Stimulated activated naive CD8-positive, alpha-beta T cell treated with anti-CD3 and anti-CD28 coated beads, Interleukin-15, Interleukin-2, amounts not matched to agents 100 U/mL and 50 U/mL, for 24 hours (primary cell): ENCODE measurements around the gene PTPRN2.

ENCODE experiments used
- ATAC-seq: fragments of 150-1000 bp; cut with Tn5 transposase; one replicate; pipeline ENCODE4 v1.10.0; 2021
- DNase-seq: peaks from one replicate; pipeline ENCODE4 v3.0.0; 2021

The PTPRN2 gene

DNA sequence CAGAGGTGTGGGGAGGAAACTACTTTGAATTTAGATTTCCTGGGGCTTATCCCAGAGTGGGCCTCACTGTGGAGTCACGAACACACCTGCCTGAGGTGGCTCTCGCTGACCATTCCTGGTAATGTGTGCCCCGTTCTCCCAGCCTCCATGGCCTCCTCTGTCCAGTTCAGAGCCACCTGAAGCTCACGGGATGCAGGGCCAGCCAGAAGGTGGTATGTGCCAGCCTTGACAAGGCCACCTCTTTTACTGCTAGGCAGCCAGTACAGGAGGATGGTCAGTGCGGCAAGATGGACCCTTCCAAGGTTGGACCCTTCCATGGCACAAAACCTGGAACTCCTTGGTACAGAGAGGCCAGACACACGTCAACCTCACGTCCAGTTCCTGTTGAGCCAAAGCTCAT lies 1040.5 kb downstream of the PTPRN2 start:
- no peak for ATAC-seq
- no peak for DNase-seq

DNA sequence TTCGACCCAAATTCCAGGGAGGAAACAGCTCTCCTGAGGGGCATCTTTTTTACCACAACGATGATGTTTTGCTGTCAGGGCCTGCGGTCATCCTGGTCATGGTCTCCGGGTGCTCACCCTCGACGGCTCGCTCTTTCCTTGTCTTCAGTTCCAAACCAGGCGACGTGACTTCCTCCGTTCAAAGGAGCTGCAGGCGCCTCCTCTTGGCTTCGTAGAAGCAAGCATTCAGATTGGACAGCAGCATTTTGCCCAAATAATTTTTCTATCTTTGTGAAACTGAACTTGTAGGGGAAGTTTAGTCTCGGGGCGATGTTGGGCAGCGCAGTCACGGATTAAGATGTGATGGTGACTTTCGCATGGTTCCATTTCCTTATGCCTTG lies 1042.0 kb downstream of the PTPRN2 start:
- ATAC-seq (no peak), DNase-seq (no peak)

DNA sequence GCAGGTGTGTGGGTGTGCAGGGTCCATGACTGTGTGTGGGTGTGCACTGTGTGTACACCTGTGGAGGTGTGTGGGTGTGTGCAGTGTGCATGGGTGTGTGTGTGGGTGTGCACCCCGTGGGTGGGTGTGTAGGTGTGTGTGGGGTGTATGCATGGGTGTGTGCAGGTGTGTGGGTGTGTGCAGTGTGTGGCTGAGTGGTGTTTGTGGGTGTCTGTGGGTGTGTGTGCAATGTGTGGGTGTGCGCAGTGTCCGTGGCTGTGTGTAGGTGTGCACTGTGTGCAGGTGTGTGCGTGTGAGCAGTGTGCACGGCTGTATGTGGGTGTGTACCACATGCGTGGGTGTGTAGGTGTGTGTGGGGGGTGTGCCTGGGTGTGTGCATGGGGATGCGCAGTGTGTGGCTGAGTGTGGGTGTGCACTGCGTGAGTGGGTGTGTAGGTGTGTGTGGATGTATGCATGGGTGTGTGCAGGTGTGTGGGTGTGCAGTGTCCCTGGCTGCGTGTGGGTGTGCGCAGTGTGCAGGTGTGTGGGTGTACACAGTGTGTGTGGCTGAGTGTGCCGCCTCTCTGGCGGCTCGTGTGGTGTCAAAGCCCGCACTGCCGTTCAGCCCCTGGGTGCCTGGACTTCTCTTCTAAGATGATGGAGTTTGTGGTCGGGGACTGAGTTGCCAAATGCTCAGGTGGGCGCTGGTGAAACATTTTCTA lies 1042.5 kb downstream of the PTPRN2 start:
- peak; percentile 16 for ATAC-seq
- DNase-seq = no peak

GRCh38 chr7:157544226-157544625 lies 1043.4 kb downstream of the PTPRN2 start:
- DNase-seq (no peak), ATAC-seq (no peak)

- DNase-seq = no peak
- no peak for ATAC-seq
These were observed 1043.8 kb downstream of the PTPRN2 start for GRCh38 chr7:157543791-157544190.

DNA sequence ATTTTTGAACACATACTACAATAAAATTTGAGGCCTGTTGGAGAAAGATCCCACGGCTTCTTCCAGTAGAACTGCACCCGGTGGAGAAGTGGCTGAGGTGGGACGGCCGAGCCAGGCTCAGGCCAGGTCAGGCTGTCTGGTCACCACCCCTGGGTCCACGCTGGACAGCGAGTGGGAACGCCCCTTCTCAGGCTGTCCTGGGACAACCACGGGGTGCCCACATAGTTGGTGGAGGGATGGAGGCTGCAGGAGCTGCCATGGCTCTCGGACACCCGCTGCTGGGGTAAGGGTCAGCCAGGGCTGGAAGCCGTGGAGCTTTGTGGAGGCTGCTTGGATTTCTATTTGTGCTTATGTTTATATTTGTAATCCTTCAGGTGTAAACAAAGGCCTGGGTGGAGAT lies 1044.3 kb downstream of the PTPRN2 start:
- DNase-seq (no peak), ATAC-seq (no peak)

DNA sequence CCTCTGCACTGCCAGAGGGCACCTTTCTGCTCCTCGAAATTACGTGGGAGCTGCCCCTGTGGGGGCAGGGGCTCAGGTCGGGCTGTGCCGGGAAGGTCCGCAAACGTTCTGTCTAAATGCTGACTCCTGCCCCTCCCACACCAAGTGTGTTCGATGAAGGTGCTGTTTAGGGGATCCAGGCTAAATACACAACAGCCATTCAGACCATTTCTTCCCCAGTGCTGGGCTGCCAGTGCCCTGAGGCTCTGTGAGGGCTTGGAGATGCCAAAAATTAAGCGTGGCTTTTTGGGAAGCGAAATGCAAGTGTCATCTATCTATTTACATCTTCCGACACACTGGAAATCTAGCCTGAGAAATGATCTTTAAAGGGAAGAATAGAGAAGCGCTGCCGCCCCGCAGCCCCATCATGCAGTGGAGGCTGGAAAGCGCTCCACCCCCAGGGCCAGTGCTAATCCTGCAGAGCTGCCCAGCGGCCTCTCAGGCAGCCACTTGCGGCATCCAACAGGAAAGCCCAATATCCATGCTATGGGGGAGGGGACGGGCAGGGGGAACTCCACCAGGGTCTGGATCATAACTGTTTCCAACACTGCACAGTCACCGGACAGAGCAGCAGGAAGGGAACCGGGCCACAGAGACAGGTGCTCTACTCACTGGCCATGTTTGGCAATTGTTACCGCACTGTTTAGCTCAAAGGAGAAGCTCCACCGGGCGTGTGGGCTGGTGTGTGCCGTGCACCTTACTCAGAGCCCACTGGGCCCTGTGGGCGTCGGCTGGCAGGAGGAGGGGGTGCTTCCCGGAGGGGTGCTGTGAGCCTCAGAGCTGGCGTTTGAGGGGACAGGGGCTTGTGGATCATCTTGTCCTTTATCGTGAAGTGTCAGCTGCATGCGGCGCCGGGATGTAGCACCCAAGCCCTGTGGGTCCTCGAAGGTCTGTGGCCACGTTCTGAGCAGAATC lies 1045.3 kb downstream of the PTPRN2 start:
- no peak for DNase-seq
- ATAC-seq = no peak

GRCh38 chr7:157541295-157542067 lies 1046.1 kb downstream of the PTPRN2 start:
- DNase-seq (no peak), ATAC-seq (no peak)

DNA sequence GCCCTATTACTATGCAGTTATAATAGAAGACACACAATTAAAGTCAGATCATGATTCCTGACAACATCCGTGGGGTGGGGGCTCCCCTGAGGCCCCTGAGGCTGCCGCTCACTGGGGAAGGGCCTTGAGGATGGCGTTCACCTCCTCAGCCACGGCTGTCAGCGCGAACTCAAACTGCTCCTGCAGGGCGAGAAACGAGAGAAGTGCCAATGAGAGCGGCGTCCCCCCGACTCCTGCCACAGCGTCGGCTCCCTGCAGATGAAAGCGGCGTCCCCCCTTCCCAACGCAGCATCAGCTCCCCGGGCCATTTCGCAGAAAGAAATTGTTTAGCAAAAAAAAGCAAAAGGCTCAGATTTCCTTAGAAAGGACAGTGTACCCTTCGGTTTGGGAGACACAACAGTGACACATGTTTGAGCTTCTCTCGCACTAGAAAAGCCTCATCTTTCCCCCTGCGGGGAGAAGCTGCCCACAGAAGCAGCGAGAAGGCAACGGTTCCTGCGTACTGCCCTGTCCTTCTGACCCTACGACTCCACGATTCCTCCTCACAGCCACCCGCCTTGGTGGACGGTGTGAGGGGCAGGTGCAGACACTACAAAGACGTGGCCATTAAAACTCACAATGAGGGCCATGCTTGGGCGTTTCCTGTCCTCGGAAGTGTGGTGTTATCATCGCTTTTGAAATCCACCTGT lies 1046.9 kb downstream of the PTPRN2 start:
- DNase-seq (no peak), ATAC-seq (no peak)

GRCh38 chr7:157540020-157540419 lies 1047.6 kb downstream of the PTPRN2 start:
- no peak for DNase-seq
- ATAC-seq = no peak

DNA sequence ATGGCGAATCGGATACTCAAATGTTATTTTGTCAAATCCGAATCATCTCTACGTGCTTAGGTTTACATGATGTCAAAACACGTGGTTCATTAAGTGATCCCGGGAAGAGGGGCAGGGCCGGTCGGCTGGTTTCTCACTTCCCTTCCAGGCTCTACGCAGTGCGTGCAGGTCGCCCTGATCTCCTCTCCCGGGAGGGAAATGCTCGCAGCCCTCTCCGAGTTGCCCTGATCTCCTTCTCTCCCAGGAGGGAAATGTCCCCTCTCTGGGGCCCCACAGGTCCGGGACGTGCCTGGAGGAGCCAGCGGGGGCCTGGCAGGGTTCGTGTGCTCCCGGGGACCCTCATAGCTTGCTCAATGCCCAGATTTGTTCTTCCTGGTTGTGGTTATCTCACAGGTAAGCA lies 1048.1 kb downstream of the PTPRN2 start:
- no peak for DNase-seq

DNA sequence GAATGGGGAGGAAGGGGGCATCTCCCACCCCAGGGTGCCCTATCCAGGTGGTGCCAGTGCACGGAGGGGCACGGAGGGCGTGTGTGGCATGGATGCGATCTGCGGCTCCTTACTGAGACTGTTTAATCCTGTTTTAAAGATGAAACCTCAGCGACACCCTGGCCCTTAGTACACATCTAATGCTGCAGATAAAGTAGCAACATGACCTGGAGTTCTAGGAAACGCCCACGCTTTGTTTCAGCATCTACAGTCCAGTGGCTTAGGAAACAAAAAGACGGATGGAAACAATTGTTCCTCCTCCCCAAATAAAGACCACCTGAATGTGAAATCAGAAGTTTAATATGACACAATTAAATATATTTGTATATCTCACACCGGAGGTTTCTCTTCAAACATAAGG lies 1048.9 kb downstream of the PTPRN2 start:
- ATAC-seq = no peak

More for the DNA sequence above, 1048.1 kb downstream of the PTPRN2 start:
- ATAC-seq = no peak

DNA sequence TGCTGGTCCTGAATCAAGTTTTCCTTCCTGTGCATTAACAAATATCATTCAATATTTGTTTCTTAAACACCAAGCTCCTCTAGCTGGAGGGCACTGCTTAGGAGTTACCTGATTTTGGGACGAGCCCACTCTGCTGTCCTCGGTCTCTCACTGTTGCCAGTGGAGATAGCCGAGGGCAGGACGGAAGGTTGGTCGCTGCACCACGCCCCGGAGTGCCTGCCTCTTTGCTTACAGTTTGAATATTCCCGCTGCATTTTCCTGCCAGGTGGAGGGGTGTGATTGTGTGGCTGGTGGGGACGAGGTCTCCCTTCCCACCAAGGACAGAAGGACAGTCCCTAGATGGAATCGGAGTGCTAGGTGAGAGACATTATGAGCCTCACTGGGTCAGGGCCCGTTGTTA lies 1049.3 kb downstream of the PTPRN2 start:
- no peak for ATAC-seq

More for the DNA sequence above, 1048.9 kb downstream of the PTPRN2 start:
- DNase-seq = no peak

DNA sequence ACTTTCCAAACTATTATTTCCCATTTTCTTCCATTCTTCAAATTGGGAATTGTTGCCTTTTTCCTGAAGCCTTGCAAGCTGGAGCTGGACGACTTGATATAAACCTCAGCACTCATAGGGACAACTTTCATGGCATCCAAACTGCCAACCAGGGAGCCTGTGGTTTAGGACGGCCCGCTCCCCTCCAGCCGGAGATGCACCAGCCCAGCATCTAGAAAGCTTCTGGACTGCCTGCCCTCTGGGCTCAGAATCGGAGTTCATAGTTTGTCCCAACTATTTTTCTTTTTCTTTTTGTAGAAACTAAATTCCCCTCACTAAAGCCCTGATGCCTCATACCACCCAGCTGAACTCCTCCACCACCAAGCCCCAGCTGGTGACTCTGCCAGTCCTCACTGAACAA lies 1050.6 kb downstream of the PTPRN2 start:
- no peak for DNase-seq
- no peak for ATAC-seq

More for the DNA sequence above, 1049.3 kb downstream of the PTPRN2 start:
- DNase-seq = no peak

DNA sequence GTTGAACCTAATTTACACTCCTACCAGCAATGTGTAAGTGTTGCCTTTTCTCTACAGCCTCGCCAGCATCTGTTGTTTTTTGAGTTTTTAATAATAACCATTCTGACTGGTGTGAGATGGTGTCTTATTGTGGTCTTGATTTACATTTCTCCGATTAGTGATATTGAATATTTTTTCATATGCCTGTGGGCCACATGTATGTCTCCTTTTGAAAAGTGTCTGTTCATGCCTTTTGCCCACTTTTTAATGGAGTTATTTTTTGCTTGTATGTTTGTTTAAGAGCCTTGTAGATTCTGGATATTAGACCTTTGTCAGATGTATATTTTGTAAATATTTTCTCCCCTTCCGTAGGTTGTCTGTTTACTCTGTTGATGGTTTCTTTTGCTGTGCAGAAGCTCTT lies 1055.6 kb downstream of the PTPRN2 start:
- no peak for ATAC-seq
- no peak for DNase-seq

- DNase-seq = no peak
- no peak for ATAC-seq
These were observed 1057.7 kb downstream of the PTPRN2 start for GRCh38 chr7:157529768-157530560.

DNA sequence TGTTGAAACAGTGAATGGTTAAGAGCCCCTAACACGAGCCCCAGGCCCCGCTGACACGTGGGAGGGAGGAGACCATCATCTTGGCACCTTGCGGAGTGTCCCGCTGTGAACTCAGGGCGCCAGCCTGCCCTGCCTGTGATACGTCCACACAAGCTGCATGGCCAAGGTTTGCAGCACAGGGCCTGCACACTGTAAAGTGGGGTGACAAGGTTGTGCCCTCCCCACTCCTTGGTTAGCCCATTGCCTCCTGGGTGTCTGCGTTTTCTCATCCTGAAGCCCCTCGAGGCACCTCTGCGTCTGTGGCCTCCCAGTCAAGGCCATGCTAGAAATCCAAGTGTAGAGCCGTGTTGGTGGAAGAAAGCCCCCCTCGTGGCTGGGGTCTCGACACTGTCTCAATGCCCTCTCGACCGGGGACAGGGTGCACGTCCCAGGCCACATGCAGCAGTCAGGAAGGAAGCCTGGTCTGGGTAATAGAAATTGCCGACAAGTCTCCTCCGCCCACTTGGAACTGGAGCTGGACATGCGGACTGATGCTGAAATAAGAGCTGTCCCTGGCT lies 1058.8 kb downstream of the PTPRN2 start:
- no peak for DNase-seq
- ATAC-seq = no peak

GRCh38 chr7:157527686-157528085 lies 1059.9 kb downstream of the PTPRN2 start:
- ATAC-seq (no peak), DNase-seq (no peak)

- ATAC-seq (no peak), DNase-seq (no peak)
These were observed 1060.5 kb downstream of the PTPRN2 start for GRCh38 chr7:157526913-157527634.
